Endodermal cell (in vitro differentiated cells): ENCODE results near the gene NCAPH2. TPM values are rescaled to one million over a fixed set of nuclear protein-coding genes. Genes with fewer than 3 reads are reported as not detected.

Experiments
- DNase-seq: peaks from one replicate; pipeline ENCODE4 v3.0.0-alpha.2; 2017
- H3K27ac ChIP-seq: 2 replicates; pipeline ENCODE4 v1.5.1; 2013; ENCODE audit warnings: mild to moderate bottlenecking, low read depth, low read length, moderate library complexity
- H3K27me3 ChIP-seq: 2 replicates; pipeline ENCODE4 v1.6.1; 2013; ENCODE audit warnings: mild to moderate bottlenecking, low read length, moderate library complexity; ENCODE audit not compliant: insufficient read depth, control insufficient read depth, poor library complexity, severe bottlenecking
- H3K36me3 ChIP-seq: 2 replicates; pipeline ENCODE4 v1.7.0; 2013; ENCODE audit warnings: mild to moderate bottlenecking, low read length, moderate library complexity; ENCODE audit not compliant: control insufficient read depth, insufficient read depth
- H3K4me1 ChIP-seq: one replicate; pipeline ENCODE4 v1.7.0; 2013; ENCODE audit warnings: low read length; ENCODE audit not compliant: control insufficient read depth, insufficient read depth
- H3K4me3 ChIP-seq: 2 replicates; pipeline ENCODE4 v1.5.1; 2013; ENCODE audit warnings: mild to moderate bottlenecking, low read length, moderate library complexity
- H3K9ac ChIP-seq: 2 replicates; pipeline ENCODE4 v1.6.1; 2013; ENCODE audit warnings: mild to moderate bottlenecking, low read length, moderate library complexity; ENCODE audit not compliant: poor library complexity, severe bottlenecking; ENCODE audit errors: extremely low read depth
- H3K9me3 ChIP-seq: 2 replicates; pipeline ENCODE4 v1.6.1; 2013; ENCODE audit warnings: mild to moderate bottlenecking, low read length, moderate library complexity; ENCODE audit not compliant: control insufficient read depth
- H3K27ac Mint-ChIP-seq: 2 replicates; pipeline ENCODE4 v1.8.0; 2020; ENCODE audit warnings: mixed read lengths
- H3K27me3 Mint-ChIP-seq: 2 replicates; pipeline ENCODE4 v1.8.0; 2021; ENCODE audit warnings: mild to moderate bottlenecking, mixed read lengths; ENCODE audit not compliant: insufficient read depth
- H3K36me3 Mint-ChIP-seq: 2 replicates; pipeline ENCODE4 v1.8.0; 2020; ENCODE audit warnings: low read depth, mixed read lengths
- H3K4me1 Mint-ChIP-seq: 2 replicates; pipeline ENCODE4 v1.8.0; 2020; ENCODE audit warnings: mixed read lengths
- H3K4me3 Mint-ChIP-seq: 2 replicates; pipeline ENCODE4 v1.8.0; 2020; ENCODE audit warnings: mild to moderate bottlenecking, moderate library complexity, mixed read lengths
- H3K9me3 Mint-ChIP-seq: 2 replicates; pipeline ENCODE4 v1.8.0; 2020; ENCODE audit warnings: mild to moderate bottlenecking, mixed read lengths
- WGBS, 2 experiments: methylation state at CpG; one replicate each; pipeline versions ENCODE4 v1.1.5 to v1.1.7; 2013; ENCODE audit warnings: missing lambda C conversion rate in 2 of 2, mixed read lengths in 1 of 2; ENCODE audit not compliant: insufficient coverage in 1 of 2, insufficient read length in 1 of 2; 5-methylcytosine and 5-hydroxymethylcytosine counted together
- total RNA-seq, 2 donors: library from RNA; stranded (reverse); fragmentation: NEBNext Ultra II Directional in 1 of 2; extraction: Animal tissue kit (Norgen Biotek cat#: 25700) in 1 of 2; gene quantifications; 2 replicates in 1 of 2; 3 replicates in 1 of 2; pipeline ENCODE4 v1.2.1, GENCODE V29; 2021
- TF ChIP-seq, protein P1 (sequence below): fragments of 200-600 bp; sonication (generic); conservative IDR thresholded peaks from 2 replicates; pipeline ENCODE4 v1.5.0; 2021; ENCODE audit warnings: antibody characterized with exemption, mild to moderate bottlenecking

NCAPH2 gene
- total RNA-seq, 2 donors from 2014 or later, result 63.3 to 73.1 TPM

DNA sequence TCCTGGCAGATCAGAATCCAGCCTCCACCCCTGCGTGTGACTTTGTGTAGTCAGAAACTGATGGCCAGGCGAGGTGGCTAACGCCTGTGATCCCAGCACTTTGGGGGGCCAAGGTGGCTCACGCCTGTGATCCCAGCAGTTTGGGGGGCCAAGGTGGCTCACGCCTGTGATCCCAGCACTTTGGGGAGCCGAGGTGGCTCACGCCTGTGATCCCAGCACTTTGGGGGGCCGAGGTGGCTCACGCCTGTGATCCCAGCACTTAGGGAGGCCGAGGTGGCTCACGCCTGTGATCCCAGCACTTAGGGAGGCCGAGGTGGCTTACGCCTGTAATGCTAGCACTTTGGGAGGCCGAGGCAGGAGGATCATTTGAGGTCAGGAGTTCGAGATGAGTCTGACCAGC lies 5.2 kb downstream of the NCAPH2 start:
- Mint-ChIP-seq H3K27me3 (no peaks in the 10 kb centered on the region), H3K36me3 (peaks cover 24% of the 10 kb centered on the region), H3K9me3 (no peaks in the 10 kb centered on the region), H3K4me3 (no peak overlapping the region), H3K4me1 (peaks cover 8% of the 10 kb centered on the region), H3K27ac (no peak overlapping the region)
- H3K36me3 ChIP-seq, result peaks cover 12% of the 10 kb centered on the region
- DNase-seq, result no peak
- no peak overlapping the region for H3K9ac ChIP-seq
- TF ChIP-seq, protein P1, sequence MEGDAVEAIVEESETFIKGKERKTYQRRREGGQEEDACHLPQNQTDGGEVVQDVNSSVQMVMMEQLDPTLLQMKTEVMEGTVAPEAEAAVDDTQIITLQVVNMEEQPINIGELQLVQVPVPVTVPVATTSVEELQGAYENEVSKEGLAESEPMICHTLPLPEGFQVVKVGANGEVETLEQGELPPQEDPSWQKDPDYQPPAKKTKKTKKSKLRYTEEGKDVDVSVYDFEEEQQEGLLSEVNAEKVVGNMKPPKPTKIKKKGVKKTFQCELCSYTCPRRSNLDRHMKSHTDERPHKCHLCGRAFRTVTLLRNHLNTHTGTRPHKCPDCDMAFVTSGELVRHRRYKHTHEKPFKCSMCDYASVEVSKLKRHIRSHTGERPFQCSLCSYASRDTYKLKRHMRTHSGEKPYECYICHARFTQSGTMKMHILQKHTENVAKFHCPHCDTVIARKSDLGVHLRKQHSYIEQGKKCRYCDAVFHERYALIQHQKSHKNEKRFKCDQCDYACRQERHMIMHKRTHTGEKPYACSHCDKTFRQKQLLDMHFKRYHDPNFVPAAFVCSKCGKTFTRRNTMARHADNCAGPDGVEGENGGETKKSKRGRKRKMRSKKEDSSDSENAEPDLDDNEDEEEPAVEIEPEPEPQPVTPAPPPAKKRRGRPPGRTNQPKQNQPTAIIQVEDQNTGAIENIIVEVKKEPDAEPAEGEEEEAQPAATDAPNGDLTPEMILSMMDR, result no peak
- H3K9me3 ChIP-seq, result no peaks in the 10 kb centered on the region
- WGBS, 2 experiments, result 93 to 96% methylated on average over 9 to 15 of the region's 15 CpGs
- no peak overlapping the region for H3K27ac ChIP-seq
- no peak overlapping the region for H3K4me3 ChIP-seq
- H3K27me3 ChIP-seq, result no peaks in the 10 kb centered on the region
- peaks cover 8% of the 10 kb centered on the region for H3K4me1 ChIP-seq

- Histone ChIP-seq H3K36me3 (peaks cover 23% of the 10 kb centered on the region), H3K27ac (no peak overlapping the region), H3K27me3 (no peaks in the 10 kb centered on the region), H3K4me3 (no peak overlapping the region), H3K9ac (no peak overlapping the region), H3K4me1 (no peaks in the 10 kb centered on the region), H3K9me3 (no peaks in the 10 kb centered on the region)
- H3K4me3 Mint-ChIP-seq, result no peak overlapping the region
- no peak overlapping the region for H3K27ac Mint-ChIP-seq
- H3K36me3 Mint-ChIP-seq, result peaks cover 37% of the 10 kb centered on the region
- TF ChIP-seq, protein P1, result no peak
- H3K4me1 Mint-ChIP-seq, result no peaks in the 10 kb centered on the region
- H3K9me3 Mint-ChIP-seq, result no peaks in the 10 kb centered on the region
- no peak for DNase-seq
- WGBS, 2 experiments, result 94 to 100% methylated on average over 2 to 8 of the region's 8 CpGs
- H3K27me3 Mint-ChIP-seq, result no peaks in the 10 kb centered on the region
Observed at GRCh38 chr22:50516068-50516467, 8.0 kb downstream of the NCAPH2 start.

DNA sequence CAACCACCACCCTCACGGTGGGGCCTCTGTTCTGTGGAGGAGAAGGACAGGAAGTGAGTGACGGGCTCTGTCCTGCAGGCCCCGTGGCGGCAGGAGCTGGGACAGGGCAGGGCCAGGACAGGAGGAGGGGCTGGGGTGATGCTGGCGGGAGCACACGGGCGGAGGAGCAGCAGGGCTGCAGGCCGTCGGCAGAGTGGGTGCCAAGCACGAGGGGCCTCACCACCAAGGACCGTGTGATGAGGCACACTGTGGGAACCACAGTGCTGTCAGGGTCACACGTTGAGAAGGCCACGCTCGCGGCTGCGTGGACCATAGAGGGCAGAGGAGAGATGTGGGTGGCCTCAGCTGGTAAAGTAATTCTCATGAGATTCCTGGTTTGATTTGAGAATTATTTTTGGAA lies 8.9 kb downstream of the NCAPH2 start:
- H3K4me1 Mint-ChIP-seq, result no peaks in the 10 kb centered on the region
- no peaks in the 10 kb centered on the region for H3K27me3 Mint-ChIP-seq
- H3K27me3 ChIP-seq, result no peaks in the 10 kb centered on the region
- no peak for DNase-seq
- peaks cover 38% of the 10 kb centered on the region for H3K36me3 Mint-ChIP-seq
- no peak overlapping the region for H3K4me3 ChIP-seq
- TF ChIP-seq, protein P1, result no peak
- WGBS, 2 experiments, result 91 to 95% methylated on average over 14 to 16 of the region's 16 CpGs
- no peak overlapping the region for H3K9ac ChIP-seq
- no peak overlapping the region for H3K27ac Mint-ChIP-seq
- no peak overlapping the region for H3K27ac ChIP-seq
- H3K4me1 ChIP-seq, result no peaks in the 10 kb centered on the region
- H3K9me3 Mint-ChIP-seq, result no peaks in the 10 kb centered on the region
- H3K9me3 ChIP-seq, result no peaks in the 10 kb centered on the region
- H3K36me3 ChIP-seq, result peaks cover 27% of the 10 kb centered on the region
- H3K4me3 Mint-ChIP-seq, result no peak overlapping the region
